CD4-positive, alpha-beta T cell treated with Interleukin-17A for 1 hour (primary cell): Measurements from ENCODE around the gene OR5C1.
"Not testable (repeated sequence)": the region's sequence is repeated elsewhere in the genome, so short reads cannot be mapped to it uniquely, and the experiment has no call there.

ENCODE experiments used
- DNase-seq: peaks from one replicate; pipeline ENCODE4 v3.0.0-alpha.2; 2020

The OR5C1 gene

DNA sequence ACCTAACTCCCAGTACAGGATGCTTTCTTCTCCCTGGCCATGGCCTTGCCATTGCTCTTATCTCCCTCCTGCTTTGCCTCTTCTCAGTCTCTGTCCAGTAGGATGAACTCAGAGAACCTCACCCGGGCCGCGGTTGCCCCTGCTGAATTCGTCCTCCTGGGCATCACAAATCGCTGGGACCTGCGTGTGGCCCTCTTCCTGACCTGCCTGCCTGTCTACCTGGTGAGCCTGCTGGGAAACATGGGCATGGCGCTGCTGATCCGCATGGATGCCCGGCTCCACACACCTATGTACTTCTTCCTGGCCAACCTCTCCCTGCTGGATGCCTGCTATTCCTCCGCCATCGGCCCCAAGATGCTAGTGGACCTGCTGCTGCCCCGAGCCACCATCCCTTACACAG is at the start of gene OR5C1:
Gene OR5C1 (plus strand): TSS at position 103 of the 400 bp plus-strand sequence. CDS start 0 bp downstream, at position 103.
- no peak for DNase-seq

DNA sequence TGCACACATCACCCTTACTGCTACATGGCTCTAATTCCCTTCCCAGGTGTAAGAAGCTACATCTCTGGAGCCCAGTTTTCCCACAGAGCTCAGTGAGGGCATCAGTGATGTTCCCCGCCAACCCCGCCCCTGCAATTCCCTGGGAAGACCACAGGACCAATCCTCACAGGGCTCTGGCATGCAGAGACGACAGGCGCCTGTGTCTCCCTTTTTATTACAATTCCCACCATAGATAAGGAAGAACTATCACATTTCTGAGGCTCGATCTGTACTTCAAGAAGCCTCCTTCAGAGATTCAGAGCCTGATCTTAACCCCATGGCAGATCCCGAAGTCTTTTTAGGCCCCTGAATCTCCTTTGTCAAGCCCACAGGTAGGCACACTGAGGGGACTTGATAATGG is 46.7 kb upstream of the OR5C1 start, which contains the start of gene OR1L6:
Gene OR1L6 (plus strand): TSS at position 301 of the 400 bp plus-strand sequence. CDS start 7,545 bp downstream, outside the sequence.
- DNase-seq: no peak

- DNase-seq: no peak
Measured at GRCh38 chr9:122754825-122755224, 33.9 kb upstream of the OR5C1 start.

DNA sequence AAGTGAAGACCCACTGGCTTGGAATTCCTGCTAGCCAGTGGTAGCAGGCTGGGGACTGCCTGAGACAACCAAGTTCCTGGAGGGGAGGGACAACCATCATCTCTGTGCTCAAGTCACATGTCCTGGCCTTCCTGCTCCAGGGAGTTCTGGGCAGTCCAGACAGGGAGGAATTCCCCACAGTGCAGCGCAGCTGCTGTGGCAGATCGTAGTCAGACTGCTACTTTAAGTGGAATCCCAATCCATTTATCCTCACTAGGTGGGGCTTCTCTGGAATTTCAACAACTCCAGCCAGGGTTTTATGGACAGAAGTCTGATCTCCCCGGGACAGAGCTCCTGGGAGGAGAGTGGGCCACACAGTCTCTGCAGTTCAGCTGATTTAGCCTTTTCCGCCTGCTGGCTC is 20.9 kb upstream of the OR5C1 start:
- DNase-seq: no peak

DNA sequence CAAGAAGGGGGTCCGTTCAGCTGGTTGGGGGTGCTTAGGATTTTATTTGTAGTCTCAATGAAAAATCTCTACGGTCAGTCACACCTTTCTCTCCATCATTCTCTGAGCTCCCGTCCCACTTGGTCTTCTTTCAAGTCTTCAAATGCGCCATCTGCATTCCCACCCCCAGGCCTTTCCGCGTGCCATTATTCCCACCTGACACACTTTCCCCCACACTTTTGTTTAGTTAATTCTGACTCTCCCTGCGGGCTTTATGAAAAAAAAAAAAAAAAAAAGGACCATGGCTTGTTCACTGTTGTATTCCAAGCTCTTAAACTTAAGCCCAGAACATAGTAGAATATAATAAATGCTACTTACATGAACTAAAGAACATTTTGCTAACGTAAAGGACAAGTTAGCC is 11.7 kb upstream of the OR5C1 start:
- DNase-seq: no peak

- no peak for DNase-seq
Measured at GRCh38 chr9:122777935-122778627, 10.7 kb upstream of the OR5C1 start.

DNA sequence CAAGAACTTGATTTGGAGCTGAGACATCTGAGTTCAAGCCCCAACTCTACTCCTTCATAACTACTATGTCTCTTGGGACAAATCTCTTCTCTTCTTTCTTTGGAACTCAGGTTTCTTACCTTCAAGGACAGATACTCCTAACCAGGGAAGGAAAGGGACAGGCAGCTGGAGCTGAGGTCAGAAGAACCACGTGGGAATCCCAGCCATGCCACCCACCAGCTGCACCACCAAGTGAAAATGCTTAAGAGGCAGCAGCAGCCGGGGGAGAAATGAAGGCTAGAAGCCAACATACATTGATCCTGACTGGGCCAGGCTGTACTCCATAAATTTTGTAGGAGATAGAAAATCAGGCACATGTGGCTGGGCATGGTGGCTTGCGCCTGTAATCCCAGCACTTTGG is 9.6 kb upstream of the OR5C1 start:
- no peak for DNase-seq

GRCh38 chr9:122780026-122780425 is 8.7 kb upstream of the OR5C1 start:
- DNase-seq: no peak

DNA sequence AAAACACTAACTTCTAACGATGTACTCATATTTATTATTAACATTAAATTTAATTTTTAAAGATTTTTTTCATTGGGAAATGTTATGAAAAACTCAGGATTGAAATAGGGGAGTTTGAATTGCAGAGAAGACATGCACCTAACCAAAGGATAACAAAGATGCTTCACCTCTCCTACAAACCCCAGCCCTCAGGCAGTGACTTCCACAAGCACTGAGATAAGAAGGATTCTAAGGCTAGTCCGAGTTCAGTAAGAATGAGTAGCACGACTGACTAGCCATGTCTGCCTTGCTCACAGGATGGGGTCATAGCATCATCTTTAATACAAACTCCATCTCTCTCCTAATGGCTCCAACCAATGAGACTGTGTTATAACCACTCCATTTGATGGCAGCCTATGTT is 7.1 kb upstream of the OR5C1 start:
- no peak for DNase-seq

DNA sequence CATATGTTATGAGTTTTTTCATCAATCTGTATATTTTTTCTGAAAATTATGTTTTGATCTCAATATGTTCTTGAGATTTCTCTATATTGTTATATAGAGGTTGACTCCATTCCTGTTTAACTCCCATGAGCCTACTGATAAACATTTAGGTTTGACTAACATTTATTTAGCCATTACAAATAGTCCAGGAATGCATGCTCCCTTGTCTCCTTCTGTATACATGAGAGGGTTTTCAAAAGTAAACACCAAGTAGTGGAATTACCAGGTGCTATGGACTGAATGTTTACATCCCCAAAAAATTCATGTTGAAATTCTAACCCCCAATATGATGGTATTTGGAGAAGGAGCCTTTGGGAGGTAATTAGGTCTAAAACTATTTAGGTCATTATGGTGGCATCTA is 3.5 kb upstream of the OR5C1 start:
- no peak for DNase-seq

DNA sequence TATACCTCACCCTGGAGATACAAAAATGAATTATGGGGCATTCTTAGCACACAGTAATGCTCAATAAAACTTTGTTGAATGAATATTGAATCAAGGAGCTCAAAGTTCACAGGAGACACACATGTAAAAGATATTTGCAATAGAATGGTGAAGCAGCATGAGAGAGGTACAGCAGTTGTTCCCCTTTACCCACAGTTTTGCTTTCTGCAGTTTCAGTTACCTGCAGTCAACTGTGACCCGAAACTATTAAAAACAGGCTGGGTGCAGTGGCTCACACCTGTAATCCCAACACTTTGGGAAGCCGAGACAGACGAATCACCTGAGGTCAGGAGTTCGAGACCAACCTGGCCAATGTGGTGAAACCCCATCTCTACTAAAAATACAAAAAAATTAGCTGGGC is 2.4 kb upstream of the OR5C1 start:
- no peak for DNase-seq

GRCh38 chr9:122789256-122790046 is 718 bp downstream of the OR5C1 start:
- DNase-seq: no peak

- DNase-seq: no peak
Measured at GRCh38 chr9:122791872-122792669, 3.3 kb downstream of the OR5C1 start.

GRCh38 chr9:122797316-122798063 is 8.8 kb downstream of the OR5C1 start:
- no peak for DNase-seq

DNA sequence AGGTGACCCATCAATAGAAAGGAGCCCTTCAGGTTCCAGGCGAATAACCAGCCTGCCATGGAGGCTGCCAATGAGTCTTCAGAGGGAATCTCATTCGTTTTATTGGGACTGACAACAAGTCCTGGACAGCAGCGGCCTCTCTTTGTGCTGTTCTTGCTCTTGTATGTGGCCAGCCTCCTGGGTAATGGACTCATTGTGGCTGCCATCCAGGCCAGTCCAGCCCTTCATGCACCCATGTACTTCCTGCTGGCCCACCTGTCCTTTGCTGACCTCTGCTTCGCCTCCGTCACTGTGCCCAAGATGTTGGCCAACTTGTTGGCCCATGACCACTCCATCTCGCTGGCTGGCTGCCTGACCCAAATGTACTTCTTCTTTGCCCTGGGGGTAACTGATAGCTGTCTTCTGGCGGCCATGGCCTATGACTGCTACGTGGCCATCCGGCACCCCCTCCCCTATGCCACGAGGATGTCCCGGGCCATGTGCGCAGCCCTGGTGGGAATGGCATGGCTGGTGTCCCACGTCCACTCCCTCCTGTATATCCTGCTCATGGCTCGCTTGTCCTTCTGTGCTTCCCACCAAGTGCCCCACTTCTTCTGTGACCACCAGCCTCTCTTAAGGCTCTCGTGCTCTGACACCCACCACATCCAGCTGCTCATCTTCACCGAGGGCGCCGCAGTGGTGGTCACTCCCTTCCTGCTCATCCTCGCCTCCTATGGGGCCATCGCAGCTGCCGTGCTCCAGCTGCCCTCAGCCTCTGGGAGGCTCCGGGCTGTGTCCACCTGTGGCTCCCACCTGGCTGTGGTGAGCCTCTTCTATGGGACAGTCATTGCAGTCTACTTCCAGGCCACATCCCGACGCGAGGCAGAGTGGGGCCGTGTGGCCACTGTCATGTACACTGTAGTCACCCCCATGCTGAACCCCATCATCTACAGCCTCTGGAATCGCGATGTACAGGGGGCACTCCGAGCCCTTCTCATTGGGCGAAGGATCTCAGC is 11.6 kb downstream of the OR5C1 start, which contains the start of gene OR1K1:
Gene OR1K1 (plus strand): TSS at position 58 of the 995 bp plus-strand sequence. CDS start 0 bp downstream, at position 58.
- no peak for DNase-seq

DNA sequence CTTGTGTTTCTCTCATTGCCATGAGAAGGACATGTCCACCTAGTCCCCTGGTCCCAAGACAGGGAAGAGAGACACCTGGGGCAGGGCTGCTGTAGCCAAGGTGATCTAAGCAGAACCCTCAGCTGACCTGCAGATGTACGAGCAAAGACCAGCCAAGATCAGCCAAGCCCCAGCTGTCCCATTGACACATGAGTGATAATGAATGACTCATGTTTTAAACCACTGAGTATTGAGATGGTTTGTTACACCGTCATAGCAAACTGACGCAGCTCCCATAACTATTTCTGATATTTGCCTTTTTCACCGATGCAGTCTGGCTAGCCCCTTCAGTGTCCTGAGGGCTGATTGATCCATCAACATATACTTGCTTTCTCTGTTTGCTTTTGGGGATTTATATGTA is 17.9 kb downstream of the OR5C1 start:
- DNase-seq: no peak

- no peak for DNase-seq
Measured at GRCh38 chr9:122807271-122807900, 18.7 kb downstream of the OR5C1 start.

DNA sequence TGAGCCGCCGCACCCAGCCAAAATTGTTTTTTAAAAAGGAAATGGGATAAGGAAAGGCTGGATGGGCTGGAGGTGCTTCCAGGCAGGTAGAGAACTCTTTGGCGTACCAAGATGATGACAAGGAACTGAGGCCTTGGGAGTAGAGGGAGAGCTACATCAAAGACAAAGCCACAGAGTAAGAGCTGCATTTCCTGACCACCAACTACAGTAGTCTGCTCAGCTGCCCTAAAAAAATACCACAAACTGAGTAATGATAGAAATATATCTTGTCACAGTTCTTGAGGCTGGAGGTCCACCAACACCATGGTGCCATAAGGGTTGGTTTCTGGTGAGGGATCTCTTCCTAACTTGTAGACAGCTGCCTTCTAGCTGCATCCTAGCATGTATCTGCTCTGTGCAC is 19.4 kb downstream of the OR5C1 start:
- DNase-seq: no peak

GRCh38 chr9:122809261-122809660 is 20.5 kb downstream of the OR5C1 start:
- DNase-seq: not testable (repeated sequence)

- DNase-seq: peak; percentile 82
Measured at GRCh38 chr9:122810306-122810946, 21.7 kb downstream of the OR5C1 start.
